ENCODE data around the gene TRAPPC5.

TRAPPC5 gene

GRCh38 chr19:7678971-7679751, 1.5 kb upstream of the TRAPPC5 start:
- Histone ChIP-seq H3K18ac (ENCODE audit: low read depth in 1 of 2, low read length in 2 of 2) (no peak overlapping the region), H3K27me3 (ENCODE audit: control insufficient read depth in 1 of 2, insufficient read depth in 1 of 2, low read length in 2 of 2) (peaks cover 20 to 38% of the 10 kb centered on the region in 2 experiments), H3K14ac (ENCODE audit: low read length in 2 of 2) (no peak overlapping the region), H3K9ac (ENCODE audit: low read length) (no peak overlapping the region), H3K4ac (ENCODE audit: low read depth in 1 of 2, low read length in 2 of 2) (no peak overlapping the region), H3K4me1 (ENCODE audit: control insufficient read depth, insufficient read depth, low read depth, low read length) (peaks cover 17% of the 10 kb centered on the region), H4K91ac (ENCODE audit: low read length) (no peak overlapping the region), H2BK15ac (ENCODE audit: low read depth, poor library complexity, severe bottlenecking) (no peak overlapping the region), H2AFZ (ENCODE audit: low read depth, low read length) (no peak overlapping the region), H2BK12ac (ENCODE audit: low read length in 2 of 2) (no peak overlapping the region), H3K9me3 (ENCODE audit: control insufficient read depth, low read length) (no peaks in the 10 kb centered on the region), H4K8ac (ENCODE audit: low read length) (no peak overlapping the region), H3K36me3 (ENCODE audit: control insufficient read depth in 1 of 2, insufficient read depth in 2 of 2, low read depth in 1 of 2, low read length in 2 of 2) (peaks cover 17 to 24% of the 10 kb centered on the region in 2 experiments), H2AK5ac (ENCODE audit: low read length, severe bottlenecking) (no peak overlapping the region), H2BK5ac (ENCODE audit: low read depth, low read length, poor library complexity, severe bottlenecking) (no peak overlapping the region), H3K23ac (ENCODE audit: low read length in 2 of 2) (no peak overlapping the region), H3K27ac (ENCODE audit: low read length, poor library complexity, severe bottlenecking) (no peak overlapping the region), H3K4me3 (ENCODE audit: insufficient read depth in 1 of 2, low read depth in 1 of 2, low read length in 2 of 2) (peak overlapping the region in 1 of 2 experiments; percentile 12), H3K4me2 (ENCODE audit: low read length, poor library complexity, severe bottlenecking) (no peak overlapping the region), H3K79me1 (replicated peaks; ENCODE audit: low read length, poor library complexity, severe bottlenecking) (peaks cover 22% of the 10 kb centered on the region), H2BK120ac (ENCODE audit: low read depth, low read length) (no peak overlapping the region)
- WGBS: 64% methylated on average over 29 of the region's 30 CpGs
- peak; percentile 4 for DNase-seq

DNA sequence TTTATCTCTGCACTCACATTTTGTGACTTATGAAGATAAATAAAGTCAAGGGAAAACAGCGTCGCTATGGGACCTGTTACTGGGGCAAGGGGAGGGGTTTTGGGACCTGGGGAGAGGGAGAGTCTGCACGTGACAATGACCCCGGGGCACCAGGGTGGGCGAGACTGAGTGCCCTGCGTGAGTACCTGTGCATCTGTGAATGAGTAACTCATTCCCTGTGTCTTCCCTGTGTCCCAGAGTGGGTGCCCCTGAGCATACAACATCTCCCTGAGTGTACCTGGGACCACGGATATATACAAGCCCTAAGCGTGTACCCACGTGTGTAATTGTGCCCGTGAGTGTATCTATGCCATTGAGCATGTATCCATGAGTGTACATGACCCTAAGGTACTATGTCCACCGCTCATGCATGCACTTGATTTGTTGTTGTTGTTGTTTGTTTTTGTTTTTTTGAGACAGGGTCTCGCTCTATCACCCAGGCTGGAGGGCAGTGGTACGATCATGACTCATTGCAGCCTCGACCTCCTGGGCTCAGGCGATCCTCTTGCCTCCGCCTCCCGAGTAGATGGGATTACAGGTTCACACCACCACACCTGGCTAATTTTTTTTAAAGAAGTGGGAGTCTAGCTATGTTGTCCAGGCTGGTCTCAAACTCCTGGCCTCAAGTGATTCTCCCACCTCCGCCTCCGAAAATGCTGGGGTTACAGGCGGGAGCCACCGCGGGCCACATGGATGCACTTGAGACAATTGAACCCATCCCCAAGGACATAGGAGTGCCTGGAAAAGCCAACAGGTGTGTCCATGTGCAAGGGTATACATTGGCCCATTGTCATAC, 645 bp upstream of the TRAPPC5 start:
- Histone ChIP-seq H2AK5ac (ENCODE audit: low read length, severe bottlenecking) (peak overlapping the region; percentile 45), H3K27ac (ENCODE audit: low read length, poor library complexity, severe bottlenecking) (no peak overlapping the region), H2BK12ac (ENCODE audit: low read length in 2 of 2) (peak overlapping the region; percentile 78 to 79), H3K18ac (ENCODE audit: low read depth in 1 of 2, low read length in 2 of 2) (peak overlapping the region in 1 of 2 experiments; percentile 89), H4K91ac (ENCODE audit: low read length) (peak overlapping the region; percentile 86), H2BK5ac (ENCODE audit: low read depth, low read length, poor library complexity, severe bottlenecking) (no peak overlapping the region), H2BK15ac (ENCODE audit: low read depth, poor library complexity, severe bottlenecking) (no peak overlapping the region), H3K14ac (ENCODE audit: low read length in 2 of 2) (peak overlapping the region in 1 of 2 experiments; percentile 83), H4K8ac (ENCODE audit: low read length) (peak overlapping the region; percentile 99), H3K79me1 (replicated peaks; ENCODE audit: low read length, poor library complexity, severe bottlenecking) (peaks cover 22% of the 10 kb centered on the region), H2BK120ac (ENCODE audit: low read depth, low read length) (no peak overlapping the region), H3K9ac (ENCODE audit: low read length) (peak overlapping the region; percentile 94), H3K23ac (ENCODE audit: low read length in 2 of 2) (no peak overlapping the region), H2AFZ (ENCODE audit: low read depth, low read length) (peak overlapping the region; percentile 100), H3K27me3 (ENCODE audit: control insufficient read depth in 1 of 2, insufficient read depth in 1 of 2, low read length in 2 of 2) (peaks cover 18 to 38% of the 10 kb centered on the region in 2 experiments), H3K4ac (ENCODE audit: low read depth in 1 of 2, low read length in 2 of 2) (peak overlapping the region in 1 of 2 experiments; percentile 85), H3K4me1 (ENCODE audit: control insufficient read depth, insufficient read depth, low read depth, low read length) (peaks cover 17% of the 10 kb centered on the region), H3K4me3 (ENCODE audit: insufficient read depth in 1 of 2, low read depth in 1 of 2, low read length in 2 of 2) (peak overlapping the region; percentile 45 to 93), H3K4me2 (ENCODE audit: low read length, poor library complexity, severe bottlenecking) (peak overlapping the region; percentile 86), H3K36me3 (ENCODE audit: control insufficient read depth in 1 of 2, insufficient read depth in 2 of 2, low read depth in 1 of 2, low read length in 2 of 2) (peaks cover 17 to 27% of the 10 kb centered on the region in 2 experiments), H3K9me3 (ENCODE audit: control insufficient read depth, low read length) (no peaks in the 10 kb centered on the region)
- DNase-seq: no peak
- WGBS: 51% methylated on average over 22 of the region's 22 CpGs

DNA sequence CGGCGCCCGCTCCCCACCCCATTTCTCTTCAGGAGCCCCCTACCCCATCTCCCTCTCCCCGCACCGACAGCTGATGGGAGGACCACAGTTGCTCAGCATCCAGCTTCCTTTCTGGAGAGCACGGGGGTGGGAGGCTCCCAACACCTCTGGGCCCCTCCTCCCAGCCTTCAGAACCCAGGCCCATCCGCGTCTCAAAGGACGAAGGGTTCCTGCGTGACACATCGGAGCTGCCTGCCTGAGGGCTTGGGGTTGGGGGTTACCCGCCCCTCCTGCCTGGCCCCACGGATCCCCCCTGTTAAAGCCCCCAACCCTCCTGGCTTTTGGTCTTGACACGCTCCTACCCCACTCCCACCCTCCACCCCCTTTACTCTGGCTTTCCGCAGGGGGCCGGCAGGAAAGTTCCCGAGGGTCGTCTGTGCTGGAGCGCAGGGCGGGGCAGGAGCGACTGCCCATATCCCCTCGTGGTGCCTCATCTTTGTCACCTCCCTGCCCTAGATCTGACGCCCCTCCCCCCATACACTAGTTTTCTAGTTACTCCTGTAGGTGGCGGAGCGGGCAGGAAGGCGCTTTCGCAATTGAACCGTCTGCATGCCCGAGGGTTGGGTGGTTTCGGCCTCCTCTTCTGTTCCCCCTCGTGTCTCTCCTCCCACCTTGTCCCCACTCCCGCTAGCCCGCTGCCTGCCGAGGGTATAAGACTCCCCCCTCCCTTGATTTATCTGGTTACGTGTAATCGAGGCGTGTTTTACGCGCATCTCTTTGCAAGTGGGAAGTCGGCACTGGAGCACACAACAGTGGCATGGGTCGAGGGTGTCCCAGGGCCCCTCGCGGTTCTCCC, 924 bp downstream of the TRAPPC5 start:
- H2BK12ac ChIP-seq (ENCODE audit: low read length in 2 of 2): peak overlapping the region in 1 of 2 experiments; percentile 74
- peak overlapping the region; percentile 98 for H2BK120ac ChIP-seq (ENCODE audit: low read depth, low read length)
- no peak overlapping the region for H2BK5ac ChIP-seq (ENCODE audit: low read depth, low read length, poor library complexity, severe bottlenecking)
- H2AFZ ChIP-seq (ENCODE audit: low read depth, low read length): peak overlapping the region; percentile 89
- no peaks in the 10 kb centered on the region for H3K9me3 ChIP-seq (ENCODE audit: control insufficient read depth, low read length)
- peak overlapping the region; percentile 82 for H4K91ac ChIP-seq (ENCODE audit: low read length)
- no peak overlapping the region for H3K14ac ChIP-seq (ENCODE audit: low read length in 2 of 2)
- H3K4me2 ChIP-seq (ENCODE audit: low read length, poor library complexity, severe bottlenecking): peak overlapping the region; percentile 79
- H3K4me1 ChIP-seq (ENCODE audit: control insufficient read depth, insufficient read depth, low read depth, low read length): peaks cover 17% of the 10 kb centered on the region
- peak overlapping the region; percentile 97 to 99 for H3K18ac ChIP-seq (ENCODE audit: low read depth in 1 of 2, low read length in 2 of 2)
- H3K36me3 ChIP-seq (ENCODE audit: control insufficient read depth in 1 of 2, insufficient read depth in 2 of 2, low read depth in 1 of 2, low read length in 2 of 2): peaks cover 17 to 32% of the 10 kb centered on the region in 2 experiments
- H4K8ac ChIP-seq (ENCODE audit: low read length): peak overlapping the region; percentile 99
- H3K27me3 ChIP-seq (ENCODE audit: control insufficient read depth in 1 of 2, insufficient read depth in 1 of 2, low read length in 2 of 2): peaks cover 18 to 31% of the 10 kb centered on the region in 2 experiments
- peak overlapping the region in 1 of 2 experiments; percentile 96 for H3K23ac ChIP-seq (ENCODE audit: low read length in 2 of 2)
- WGBS: 28% methylated on average over 43 of the region's 43 CpGs
- H3K9ac ChIP-seq (ENCODE audit: low read length): peak overlapping the region; percentile 94
- H3K4me3 ChIP-seq (ENCODE audit: insufficient read depth in 1 of 2, low read depth in 1 of 2, low read length in 2 of 2): peak overlapping the region; percentile 93 to 100
- peak overlapping the region; percentile 60 for H2BK15ac ChIP-seq (ENCODE audit: low read depth, poor library complexity, severe bottlenecking)
- H3K79me1 ChIP-seq (replicated peaks; ENCODE audit: low read length, poor library complexity, severe bottlenecking): peaks cover 23% of the 10 kb centered on the region
- DNase-seq: peak; percentile 71
- H3K27ac ChIP-seq (ENCODE audit: low read length, poor library complexity, severe bottlenecking): no peak overlapping the region
- H3K4ac ChIP-seq (ENCODE audit: low read depth in 1 of 2, low read length in 2 of 2): peak overlapping the region; percentile 6 to 99
- H2AK5ac ChIP-seq (ENCODE audit: low read length, severe bottlenecking): no peak overlapping the region

All from mesenchymal stem cell (in vitro differentiated cells and primary cell).